ENCODE results near the gene KIFBP. TPM values are rescaled to one million over a fixed set of nuclear protein-coding genes. Genes with fewer than 3 reads are reported as not detected.

The KIFBP gene
- total and polyA plus RNA-seq, 9 of the 15 experiments (the other 6 are each of a cell fraction or from before 2014, with no cell fraction given), result 5.6 to 23.2 (median 14.8) TPM

GRCh38 chr10:69056536-69057260 lies 68.1 kb downstream of the KIFBP start (continued):
- TF ChIP-seq, protein P1, sequence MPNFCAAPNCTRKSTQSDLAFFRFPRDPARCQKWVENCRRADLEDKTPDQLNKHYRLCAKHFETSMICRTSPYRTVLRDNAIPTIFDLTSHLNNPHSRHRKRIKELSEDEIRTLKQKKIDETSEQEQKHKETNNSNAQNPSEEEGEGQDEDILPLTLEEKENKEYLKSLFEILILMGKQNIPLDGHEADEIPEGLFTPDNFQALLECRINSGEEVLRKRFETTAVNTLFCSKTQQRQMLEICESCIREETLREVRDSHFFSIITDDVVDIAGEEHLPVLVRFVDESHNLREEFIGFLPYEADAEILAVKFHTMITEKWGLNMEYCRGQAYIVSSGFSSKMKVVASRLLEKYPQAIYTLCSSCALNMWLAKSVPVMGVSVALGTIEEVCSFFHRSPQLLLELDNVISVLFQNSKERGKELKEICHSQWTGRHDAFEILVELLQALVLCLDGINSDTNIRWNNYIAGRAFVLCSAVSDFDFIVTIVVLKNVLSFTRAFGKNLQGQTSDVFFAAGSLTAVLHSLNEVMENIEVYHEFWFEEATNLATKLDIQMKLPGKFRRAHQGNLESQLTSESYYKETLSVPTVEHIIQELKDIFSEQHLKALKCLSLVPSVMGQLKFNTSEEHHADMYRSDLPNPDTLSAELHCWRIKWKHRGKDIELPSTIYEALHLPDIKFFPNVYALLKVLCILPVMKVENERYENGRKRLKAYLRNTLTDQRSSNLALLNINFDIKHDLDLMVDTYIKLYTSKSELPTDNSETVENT (CRISPR knock-in tag; IDR thresholded peaks at IDR 0.05), result no peak

DNA sequence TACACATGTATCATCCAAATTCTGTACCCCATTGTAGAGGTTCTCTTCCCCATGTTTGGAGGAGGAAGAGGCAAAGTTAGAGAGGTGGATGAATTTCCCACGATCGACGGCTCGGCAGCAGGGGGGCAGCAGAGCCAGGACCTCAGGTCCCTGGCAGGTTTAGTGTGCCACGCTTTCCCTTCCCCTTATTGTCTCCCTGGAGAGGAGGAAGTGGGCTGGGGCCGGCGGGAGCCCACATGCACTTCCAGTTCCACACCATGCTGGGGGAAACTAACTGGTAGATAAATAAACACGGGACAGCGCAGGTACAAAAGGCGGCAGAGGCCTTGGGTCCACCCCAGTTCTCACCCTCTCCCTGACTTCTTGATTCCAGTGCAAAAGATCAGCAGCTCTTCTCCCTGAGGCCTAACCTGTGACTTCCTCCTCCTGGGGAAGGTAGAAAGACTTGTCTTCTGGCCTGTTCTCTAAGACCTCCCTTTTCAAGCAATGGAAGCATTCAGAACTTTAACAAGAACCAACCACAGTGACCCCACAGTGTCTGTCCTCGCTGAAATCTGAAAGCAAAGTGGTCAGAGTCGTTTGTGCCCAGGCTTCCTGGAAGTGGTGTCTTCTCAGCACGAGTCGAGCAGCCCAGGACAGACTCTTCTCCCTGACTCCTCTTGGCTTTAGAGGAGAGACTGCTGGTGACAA lies 68.8 kb downstream of the KIFBP start:
- Histone ChIP-seq H3K9me1 (ENCODE audit: control insufficient read depth, insufficient read depth, low read length) (no peaks in the 10 kb centered on the region), H3K9ac (ENCODE audit: insufficient read depth in 1 of 2, low read depth in 2 of 2, low read length in 2 of 2) (peak overlapping the region; percentile 6 to 30; a peak in 2 of 4 replicates), H3K27me3 (ENCODE audit: control insufficient read depth in 2 of 2, insufficient read depth in 2 of 2, low read length in 2 of 2) (no peaks in the 10 kb centered on the region), H3K4me2 (ENCODE audit: insufficient read depth, low read length) (no peak overlapping the region; the same call in 1 of the 2 replicates), H3K79me2 (ENCODE audit: control insufficient read depth, insufficient read depth, low read length) (no peaks in the 10 kb centered on the region), H3K27ac (ENCODE audit: extremely low read depth, low read depth, low read length) (no peak overlapping the region), H4K20me1 (replicated peaks; ENCODE audit: control insufficient read depth, insufficient read depth, low read length) (no peaks in the 10 kb centered on the region), H3K4me1 (replicated peaks in 1 of 2; ENCODE audit: control insufficient read depth in 2 of 2, insufficient read depth in 2 of 2, low read length in 2 of 2) (peaks cover 20 to 26% of the 10 kb centered on the region in 2 experiments), H3K36me3 (ENCODE audit: control insufficient read depth, insufficient read depth, low read length) (no peaks in the 10 kb centered on the region), H3K4me3 (no peak overlapping the region), H3K9me3 (replicated peaks; ENCODE audit: control insufficient read depth, insufficient read depth, low read depth, low read length) (no peaks in the 10 kb centered on the region), H2AFZ (ENCODE audit: low read depth, low read length) (peak overlapping the region; percentile 89)
- DNase-seq (ENCODE audit: extremely low read depth in 1 of 4, low spot score in 3 of 4), result no peak
- peak; percentile 34 for ATAC-seq
- CTCF ChIA-PET (ENCODE audit: low intra/inter-chr PET ratio), result no interaction called here
- in situ Hi-C loops (cut with MboI), result no loop called here
- POLR2A ChIA-PET, result interaction anchor here (0.5 to 0.7 kb wide), 3 partner anchors 9 to 153 kb away, joined by 3 read pairs; no protein-coding TSS in a partner anchor
- BruUV-seq (replicated peaks), result no TSS peak
- intact Hi-C loops (cut with micrococcal nuclease), result no loop called here
- FAIRE-seq, result peak; percentile 6
- WGBS (ENCODE audit: insufficient coverage, low coverage, missing lambda C conversion rate), result 48% methylated on average over 13 of the region's 14 CpGs
- TF ChIP-seq CHD1 (IDR thresholded peaks at IDR 0.05; ENCODE audit: low read length) (no peak), RNF2 (IDR thresholded peaks at IDR 0.05) (no peak), MYC (IDR thresholded peaks at IDR 0.05; ENCODE audit: low read depth, low read length) (no peak), MYC (CRISPR knock-in tag; IDR thresholded peaks at IDR 0.05; ENCODE audit: borderline replicate concordance, low read depth) (no peak), ZNF780A (CRISPR knock-in tag; IDR thresholded peaks at IDR 0.05) (no peak), ZFP36 (IDR thresholded peaks at IDR 0.05; ENCODE audit: low read depth, low read length, partially characterized antibody) (peak; percentile 70), BCLAF1 (IDR thresholded peaks at IDR 0.05; ENCODE audit: borderline replicate concordance in 1 of 2, control insufficient read depth in 1 of 2, low read depth in 2 of 2, low read length in 1 of 2) (no peak), PHTF2 (CRISPR knock-in tag; IDR thresholded peaks at IDR 0.05) (no peak), ZNF143 (CRISPR knock-in tag; IDR thresholded peaks at IDR 0.05) (no peak)
- TF ChIP-seq, protein P2, sequence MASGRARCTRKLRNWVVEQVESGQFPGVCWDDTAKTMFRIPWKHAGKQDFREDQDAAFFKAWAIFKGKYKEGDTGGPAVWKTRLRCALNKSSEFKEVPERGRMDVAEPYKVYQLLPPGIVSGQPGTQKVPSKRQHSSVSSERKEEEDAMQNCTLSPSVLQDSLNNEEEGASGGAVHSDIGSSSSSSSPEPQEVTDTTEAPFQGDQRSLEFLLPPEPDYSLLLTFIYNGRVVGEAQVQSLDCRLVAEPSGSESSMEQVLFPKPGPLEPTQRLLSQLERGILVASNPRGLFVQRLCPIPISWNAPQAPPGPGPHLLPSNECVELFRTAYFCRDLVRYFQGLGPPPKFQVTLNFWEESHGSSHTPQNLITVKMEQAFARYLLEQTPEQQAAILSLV (tag; IDR thresholded peaks at IDR 0.05), result no peak
- TF ChIP-seq, protein P3, sequence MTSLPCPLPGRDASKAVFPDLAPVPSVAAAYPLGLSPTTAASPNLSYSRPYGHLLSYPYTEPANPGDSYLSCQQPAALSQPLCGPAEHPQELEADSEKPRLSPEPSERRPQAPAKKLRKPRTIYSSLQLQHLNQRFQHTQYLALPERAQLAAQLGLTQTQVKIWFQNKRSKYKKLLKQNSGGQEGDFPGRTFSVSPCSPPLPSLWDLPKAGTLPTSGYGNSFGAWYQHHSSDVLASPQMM (CRISPR knock-in tag; IDR thresholded peaks at IDR 0.05), result no peak

All from K562 (cell line).